WTC11 (cell line): ENCODE measurements around the gene ARHGAP26. TPM values are rescaled to one million over a fixed set of nuclear protein-coding genes. Genes with fewer than 3 reads are reported as not detected.
A peak's percentile ranks its signal among the peaks of the same experiment; 100 is the strongest.

Source experiments
- ATAC-seq: fragments of 200-7000 bp; cut with Tn5 transposase; 2 replicates; pipeline ENCODE4 v1.10.0; 2021; ENCODE audit warnings: mild to moderate bottlenecking, moderate library complexity
- CTCF ChIA-PET: fragments of 300-600 bp; sonication (Branson Sonifier 250); formaldehyde crosslinking; loops from one replicate; lab custom pipeline; 2021; ENCODE audit warnings: antibody characterized with exemption; lab: Charles Lee
- POLR2A ChIA-PET: fragments of 350-600 bp; sonication (Branson Sonifier 250); formaldehyde crosslinking; loops from one replicate; lab custom pipeline; 2021; ENCODE audit warnings: antibody characterized with exemption; lab: Charles Lee
- DNase-seq: peaks from one replicate; pipeline ENCODE4 v3.0.0; 2021; ENCODE audit warnings: low spot score
- H3K27ac Mint-ChIP-seq: 2 replicates; pipeline ENCODE4 v1.8.0; 2021; ENCODE audit warnings: mixed read lengths
- H3K27me3 Mint-ChIP-seq: 2 replicates; pipeline ENCODE4 v1.8.0; 2021; ENCODE audit warnings: low read depth, mild to moderate bottlenecking, moderate library complexity, mixed read lengths
- H3K36me3 Mint-ChIP-seq: 2 replicates; pipeline ENCODE4 v1.8.0; 2021; ENCODE audit warnings: mixed read lengths
- H3K4me1 Mint-ChIP-seq: 2 replicates; pipeline ENCODE4 v1.8.0; 2022; ENCODE audit warnings: mixed read lengths
- H3K4me3 Mint-ChIP-seq: 2 replicates; pipeline ENCODE4 v1.8.0; 2021; ENCODE audit warnings: mild to moderate bottlenecking, moderate library complexity, mixed read lengths
- H3K9me3 Mint-ChIP-seq: 2 replicates; pipeline ENCODE4 v1.8.0; 2021; ENCODE audit warnings: mixed read lengths
- ATF1 ChIP-seq: sonication (generic); formaldehyde crosslinking; IDR thresholded peaks from 2 replicates; pipeline ENCODE4 v1.8.1; 2023; ENCODE audit warnings: mild to moderate bottlenecking, moderate library complexity, missing genetic modification reagents
- ATF6 ChIP-seq: sonication (generic); formaldehyde crosslinking; IDR thresholded peaks from 2 replicates; pipeline ENCODE4 v1.8.1; 2023; ENCODE audit warnings: mild to moderate bottlenecking, missing genetic modification reagents
- CREM ChIP-seq: sonication (generic); formaldehyde crosslinking; IDR thresholded peaks from 2 replicates; pipeline ENCODE4 v1.8.1; 2022; ENCODE audit warnings: mild to moderate bottlenecking, missing genetic modification reagents, moderate library complexity
- E2F4 ChIP-seq: sonication (generic); formaldehyde crosslinking; IDR thresholded peaks from 2 replicates; pipeline ENCODE4 v1.8.1; 2022; ENCODE audit warnings: low read depth, mild to moderate bottlenecking, moderate library complexity, missing genetic modification reagents, borderline replicate concordance
- ELF4 ChIP-seq: sonication (generic); formaldehyde crosslinking; IDR thresholded peaks from 2 replicates; pipeline ENCODE4 v1.8.1; 2022; ENCODE audit warnings: low read depth, mild to moderate bottlenecking, moderate library complexity, missing genetic modification reagents
- GRHL2 ChIP-seq: fragments of 250-450 bp; sonication (Bioruptor Pico); IDR thresholded peaks from 2 replicates; pipeline ENCODE4 v1.8.0; 2022; ENCODE audit warnings: mild to moderate bottlenecking, moderate library complexity; ENCODE audit not compliant: insufficient replicate concordance, severe bottlenecking
- GTF2I ChIP-seq: fragments of 250-450 bp; sonication (Bioruptor Pico); conservative IDR thresholded peaks from 2 replicates; pipeline ENCODE4 v1.4.0; 2021; ENCODE audit warnings: mild to moderate bottlenecking
- IRF2 ChIP-seq: sonication (generic); formaldehyde crosslinking; IDR thresholded peaks from 2 replicates; pipeline ENCODE4 v1.8.0; 2022; ENCODE audit warnings: low read depth, missing genetic modification reagents, borderline replicate concordance
- JAZF1 ChIP-seq: fragments of 250-450 bp; sonication (Bioruptor Pico); IDR thresholded peaks from 2 replicates; pipeline ENCODE4 v1.9.0; 2021; ENCODE audit warnings: moderate library complexity, mild to moderate bottlenecking, inconsistent platforms
- MAX ChIP-seq: sonication (generic); formaldehyde crosslinking; IDR thresholded peaks from 2 replicates; pipeline ENCODE4 v1.8.0; 2022; ENCODE audit warnings: mild to moderate bottlenecking, missing genetic modification reagents
- NR1H2 ChIP-seq: sonication (generic); formaldehyde crosslinking; IDR thresholded peaks from 2 replicates; pipeline ENCODE4 v1.9.0; 2021; ENCODE audit warnings: mild to moderate bottlenecking, moderate library complexity, missing genetic modification reagents
- NR3C1 ChIP-seq: sonication (generic); formaldehyde crosslinking; conservative IDR thresholded peaks from 2 replicates; pipeline ENCODE4 v1.8.1; 2023; ENCODE audit warnings: low read depth, mild to moderate bottlenecking, missing genetic modification reagents
- RORB ChIP-seq: fragments of 250-450 bp; sonication (Bioruptor Pico); IDR thresholded peaks from 2 replicates; pipeline ENCODE4 v1.9.0; 2021; ENCODE audit warnings: mild to moderate bottlenecking
- SOX15 ChIP-seq: fragments of 250-450 bp; sonication (Bioruptor Pico); IDR thresholded peaks from 2 replicates; pipeline ENCODE4 v1.9.0; 2021; ENCODE audit warnings: mild to moderate bottlenecking
- SP1 ChIP-seq: sonication (generic); formaldehyde crosslinking; conservative IDR thresholded peaks from 2 replicates; pipeline ENCODE4 v1.8.1; 2022; ENCODE audit warnings: missing genetic modification reagents
- ZNF219 ChIP-seq: sonication (generic); formaldehyde crosslinking; IDR thresholded peaks from 2 replicates; pipeline ENCODE4 v1.8.0; 2023; ENCODE audit warnings: missing genetic modification reagents, mild to moderate bottlenecking, borderline replicate concordance
- ZNF317 ChIP-seq: sonication (generic); formaldehyde crosslinking; IDR thresholded peaks from 2 replicates; pipeline ENCODE4 v1.8.1; 2023; ENCODE audit warnings: low read depth, mild to moderate bottlenecking, moderate library complexity, missing genetic modification reagents, borderline replicate concordance
- total RNA-seq: library from RNA; stranded (reverse); gene quantifications from 3 replicates; pipeline ENCODE4 v1.2.3, GENCODE V29; 2021
- TF ChIP-seq, protein P1 (sequence below): sonication (generic); formaldehyde crosslinking; IDR thresholded peaks from 2 replicates; pipeline ENCODE4 v1.8.0; 2023; ENCODE audit warnings: missing genetic modification reagents, mild to moderate bottlenecking, borderline replicate concordance
- TF ChIP-seq, protein P2 (sequence below): fragments of 250-450 bp; sonication (Bioruptor Pico); IDR thresholded peaks from 2 replicates; pipeline ENCODE4 v1.8.0; 2021; ENCODE audit warnings: mild to moderate bottlenecking
- TF ChIP-seq, protein P3 (sequence below): sonication (generic); formaldehyde crosslinking; IDR thresholded peaks from 2 replicates; pipeline ENCODE4 v1.8.1; 2022; ENCODE audit warnings: missing genetic modification reagents, borderline replicate concordance

ARHGAP26 gene
- total RNA-seq, 1 experiment from 2014 or later = 22.3 TPM

DNA sequence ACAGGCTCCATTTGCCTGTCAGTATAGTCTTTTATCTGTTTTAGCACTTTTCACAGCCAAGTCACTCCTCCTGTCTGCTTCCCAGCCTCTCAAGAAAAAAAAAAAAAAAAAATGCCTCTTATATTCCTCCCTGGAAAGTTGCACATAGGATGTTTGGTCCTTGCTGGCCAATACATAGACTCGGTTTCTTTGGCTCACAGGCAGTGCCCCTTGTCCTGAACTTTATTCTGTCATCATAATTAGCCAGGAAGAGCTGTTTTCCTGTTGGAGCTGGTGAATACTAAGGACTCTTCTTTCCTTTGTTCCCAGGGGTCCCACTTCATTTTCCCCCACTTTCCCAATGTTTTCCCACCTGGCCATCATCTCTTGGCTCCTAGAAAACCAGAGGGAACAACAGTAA is 442.1 kb downstream of the ARHGAP26 start (continued):
- TF ChIP-seq, protein P1, sequence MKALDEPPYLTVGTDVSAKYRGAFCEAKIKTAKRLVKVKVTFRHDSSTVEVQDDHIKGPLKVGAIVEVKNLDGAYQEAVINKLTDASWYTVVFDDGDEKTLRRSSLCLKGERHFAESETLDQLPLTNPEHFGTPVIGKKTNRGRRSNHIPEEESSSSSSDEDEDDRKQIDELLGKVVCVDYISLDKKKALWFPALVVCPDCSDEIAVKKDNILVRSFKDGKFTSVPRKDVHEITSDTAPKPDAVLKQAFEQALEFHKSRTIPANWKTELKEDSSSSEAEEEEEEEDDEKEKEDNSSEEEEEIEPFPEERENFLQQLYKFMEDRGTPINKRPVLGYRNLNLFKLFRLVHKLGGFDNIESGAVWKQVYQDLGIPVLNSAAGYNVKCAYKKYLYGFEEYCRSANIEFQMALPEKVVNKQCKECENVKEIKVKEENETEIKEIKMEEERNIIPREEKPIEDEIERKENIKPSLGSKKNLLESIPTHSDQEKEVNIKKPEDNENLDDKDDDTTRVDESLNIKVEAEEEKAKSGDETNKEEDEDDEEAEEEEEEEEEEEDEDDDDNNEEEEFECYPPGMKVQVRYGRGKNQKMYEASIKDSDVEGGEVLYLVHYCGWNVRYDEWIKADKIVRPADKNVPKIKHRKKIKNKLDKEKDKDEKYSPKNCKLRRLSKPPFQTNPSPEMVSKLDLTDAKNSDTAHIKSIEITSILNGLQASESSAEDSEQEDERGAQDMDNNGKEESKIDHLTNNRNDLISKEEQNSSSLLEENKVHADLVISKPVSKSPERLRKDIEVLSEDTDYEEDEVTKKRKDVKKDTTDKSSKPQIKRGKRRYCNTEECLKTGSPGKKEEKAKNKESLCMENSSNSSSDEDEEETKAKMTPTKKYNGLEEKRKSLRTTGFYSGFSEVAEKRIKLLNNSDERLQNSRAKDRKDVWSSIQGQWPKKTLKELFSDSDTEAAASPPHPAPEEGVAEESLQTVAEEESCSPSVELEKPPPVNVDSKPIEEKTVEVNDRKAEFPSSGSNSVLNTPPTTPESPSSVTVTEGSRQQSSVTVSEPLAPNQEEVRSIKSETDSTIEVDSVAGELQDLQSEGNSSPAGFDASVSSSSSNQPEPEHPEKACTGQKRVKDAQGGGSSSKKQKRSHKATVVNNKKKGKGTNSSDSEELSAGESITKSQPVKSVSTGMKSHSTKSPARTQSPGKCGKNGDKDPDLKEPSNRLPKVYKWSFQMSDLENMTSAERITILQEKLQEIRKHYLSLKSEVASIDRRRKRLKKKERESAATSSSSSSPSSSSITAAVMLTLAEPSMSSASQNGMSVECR (CRISPR knock-in tag) = no peak
- TF ChIP-seq MAX (CRISPR knock-in tag) (no peak), NR3C1 (no peak), GTF2I (CRISPR knock-in tag) (no peak), NR1H2 (CRISPR knock-in tag) (no peak), CREM (CRISPR knock-in tag) (no peak)
- TF ChIP-seq, protein P2, sequence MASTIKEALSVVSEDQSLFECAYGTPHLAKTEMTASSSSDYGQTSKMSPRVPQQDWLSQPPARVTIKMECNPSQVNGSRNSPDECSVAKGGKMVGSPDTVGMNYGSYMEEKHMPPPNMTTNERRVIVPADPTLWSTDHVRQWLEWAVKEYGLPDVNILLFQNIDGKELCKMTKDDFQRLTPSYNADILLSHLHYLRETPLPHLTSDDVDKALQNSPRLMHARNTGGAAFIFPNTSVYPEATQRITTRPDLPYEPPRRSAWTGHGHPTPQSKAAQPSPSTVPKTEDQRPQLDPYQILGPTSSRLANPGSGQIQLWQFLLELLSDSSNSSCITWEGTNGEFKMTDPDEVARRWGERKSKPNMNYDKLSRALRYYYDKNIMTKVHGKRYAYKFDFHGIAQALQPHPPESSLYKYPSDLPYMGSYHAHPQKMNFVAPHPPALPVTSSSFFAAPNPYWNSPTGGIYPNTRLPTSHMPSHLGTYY (CRISPR knock-in tag) = no peak
- TF ChIP-seq, all 79 proteins: peak for 0

GRCh38 chr5:143213231-143213850 is 443.2 kb downstream of the ARHGAP26 start:
- no peak overlapping the region for H3K4me3 Mint-ChIP-seq
- peaks cover 30% of the 10 kb centered on the region for H3K4me1 Mint-ChIP-seq
- H3K27me3 Mint-ChIP-seq = no peaks in the 10 kb centered on the region
- ChIA-PET CTCF (interaction anchor here (1.0 to 1.2 kb wide), 2 partner anchors 9 to 210 kb away, joined by 3 to 5 read pairs; no protein-coding TSS in a partner anchor), POLR2A (interaction anchor here (0.6 kb wide), 2 partner anchors 20 to 53 kb away, joined by 3 read pairs; no protein-coding TSS in a partner anchor)
- no peak for DNase-seq
- no peak for ATAC-seq
- peak overlapping the region; percentile 92 for H3K27ac Mint-ChIP-seq
- H3K36me3 Mint-ChIP-seq = no peaks in the 10 kb centered on the region; the same call in 1 of the 2 replicates
- no peaks in the 10 kb centered on the region for H3K9me3 Mint-ChIP-seq
- TF ChIP-seq JAZF1 (CRISPR knock-in tag) = no peak
- no peak for TF ChIP-seq ATF6
- no peak for TF ChIP-seq IRF2 (CRISPR knock-in tag)
- no peak for TF ChIP-seq ATF1 (CRISPR knock-in tag)
- TF ChIP-seq, protein P3, sequence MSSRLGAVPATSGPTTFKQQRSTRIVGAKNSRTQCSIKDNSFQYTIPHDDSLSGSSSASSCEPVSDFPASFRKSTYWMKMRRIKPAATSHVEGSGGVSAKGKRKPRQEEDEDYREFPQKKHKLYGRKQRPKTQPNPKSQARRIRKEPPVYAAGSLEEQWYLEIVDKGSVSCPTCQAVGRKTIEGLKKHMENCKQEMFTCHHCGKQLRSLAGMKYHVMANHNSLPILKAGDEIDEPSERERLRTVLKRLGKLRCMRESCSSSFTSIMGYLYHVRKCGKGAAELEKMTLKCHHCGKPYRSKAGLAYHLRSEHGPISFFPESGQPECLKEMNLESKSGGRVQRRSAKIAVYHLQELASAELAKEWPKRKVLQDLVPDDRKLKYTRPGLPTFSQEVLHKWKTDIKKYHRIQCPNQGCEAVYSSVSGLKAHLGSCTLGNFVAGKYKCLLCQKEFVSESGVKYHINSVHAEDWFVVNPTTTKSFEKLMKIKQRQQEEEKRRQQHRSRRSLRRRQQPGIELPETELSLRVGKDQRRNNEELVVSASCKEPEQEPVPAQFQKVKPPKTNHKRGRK (CRISPR knock-in tag) = no peak
- TF ChIP-seq GRHL2 (CRISPR knock-in tag) = no peak
- TF ChIP-seq CREM (CRISPR knock-in tag) = no peak
- no peak for TF ChIP-seq SP1 (CRISPR knock-in tag)
- TF ChIP-seq E2F4 = no peak
- TF ChIP-seq SOX15 = no peak
- no peak for TF ChIP-seq ELF4
- TF ChIP-seq ZNF219 (CRISPR knock-in tag) = no peak
- TF ChIP-seq, protein P1 (CRISPR knock-in tag) = no peak
- no peak for TF ChIP-seq RORB (CRISPR knock-in tag)
- no peak for TF ChIP-seq ZNF317 (CRISPR knock-in tag)
